ENCODE data around the gene IL6ST.

Gene IL6ST

DNA sequence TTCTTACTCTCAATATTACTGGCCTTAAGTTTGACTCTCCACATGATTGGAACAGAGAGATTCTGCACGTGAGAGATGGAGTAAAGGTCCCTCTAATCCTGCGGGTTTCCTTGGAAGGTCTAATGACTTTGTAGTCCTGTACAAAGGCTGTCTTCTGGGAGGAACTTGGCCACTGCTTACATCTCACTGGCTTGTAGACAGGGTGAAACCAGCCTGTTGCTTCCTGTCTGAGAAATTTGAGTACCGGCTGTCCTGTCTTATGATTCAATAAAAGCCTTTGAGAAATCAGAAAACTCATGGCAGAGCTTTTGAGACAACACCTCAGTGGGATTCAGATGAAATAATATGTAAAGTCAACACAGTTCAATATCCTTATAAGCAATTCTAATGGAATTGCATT lies 100.6 kb downstream of the IL6ST start:
- TF ChIP-seq, protein P1, sequence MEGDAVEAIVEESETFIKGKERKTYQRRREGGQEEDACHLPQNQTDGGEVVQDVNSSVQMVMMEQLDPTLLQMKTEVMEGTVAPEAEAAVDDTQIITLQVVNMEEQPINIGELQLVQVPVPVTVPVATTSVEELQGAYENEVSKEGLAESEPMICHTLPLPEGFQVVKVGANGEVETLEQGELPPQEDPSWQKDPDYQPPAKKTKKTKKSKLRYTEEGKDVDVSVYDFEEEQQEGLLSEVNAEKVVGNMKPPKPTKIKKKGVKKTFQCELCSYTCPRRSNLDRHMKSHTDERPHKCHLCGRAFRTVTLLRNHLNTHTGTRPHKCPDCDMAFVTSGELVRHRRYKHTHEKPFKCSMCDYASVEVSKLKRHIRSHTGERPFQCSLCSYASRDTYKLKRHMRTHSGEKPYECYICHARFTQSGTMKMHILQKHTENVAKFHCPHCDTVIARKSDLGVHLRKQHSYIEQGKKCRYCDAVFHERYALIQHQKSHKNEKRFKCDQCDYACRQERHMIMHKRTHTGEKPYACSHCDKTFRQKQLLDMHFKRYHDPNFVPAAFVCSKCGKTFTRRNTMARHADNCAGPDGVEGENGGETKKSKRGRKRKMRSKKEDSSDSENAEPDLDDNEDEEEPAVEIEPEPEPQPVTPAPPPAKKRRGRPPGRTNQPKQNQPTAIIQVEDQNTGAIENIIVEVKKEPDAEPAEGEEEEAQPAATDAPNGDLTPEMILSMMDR (IDR thresholded peaks at IDR 0.05; ENCODE audit: low read depth, low read length), result no peak
- no peak overlapping the region for H3K4me3 ChIP-seq (ENCODE audit: low read depth, low read length)

DNA sequence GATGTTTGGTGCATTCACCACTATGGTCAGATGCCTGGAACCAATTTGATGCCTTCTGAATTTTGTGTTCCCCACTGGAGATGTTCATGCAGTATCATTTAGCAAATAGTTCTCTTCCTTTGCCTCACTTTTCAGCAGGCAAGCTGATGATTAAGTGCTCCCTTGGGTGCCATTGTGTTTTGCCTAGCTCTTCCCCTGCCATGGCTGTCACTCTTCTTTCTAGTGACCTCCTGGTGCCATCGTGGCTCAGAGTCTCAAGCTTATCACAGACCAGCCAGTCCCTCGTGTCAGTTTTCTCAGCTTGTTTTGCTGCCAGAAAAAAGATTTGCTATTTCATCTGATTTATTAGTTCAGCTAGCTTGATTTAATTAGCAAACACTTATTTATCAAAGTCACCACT lies 102.3 kb downstream of the IL6ST start:
- TF ChIP-seq, protein P1 (IDR thresholded peaks at IDR 0.05; ENCODE audit: low read depth, low read length), result no peak
- no peak overlapping the region for H3K4me3 ChIP-seq (ENCODE audit: low read depth, low read length)

DNA sequence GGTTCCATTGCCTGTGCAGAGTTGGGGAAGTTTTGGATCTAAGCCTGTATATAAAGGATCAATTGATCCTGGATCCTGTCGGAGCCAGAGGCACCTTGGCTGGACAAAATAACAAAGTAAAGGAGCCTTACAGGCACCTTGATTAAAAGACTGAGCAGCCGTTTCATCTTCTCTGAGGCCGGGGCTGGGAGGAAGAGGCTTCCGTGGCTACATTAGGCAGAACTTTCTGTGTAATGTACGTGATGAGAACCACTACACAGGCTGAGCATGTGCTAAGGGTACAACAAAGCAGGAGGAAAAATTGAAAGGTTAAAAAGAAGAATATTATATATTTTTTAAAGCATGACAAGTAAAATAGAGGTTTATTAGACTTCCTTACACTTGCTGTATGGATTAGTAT lies 106.6 kb downstream of the IL6ST start:
- TF ChIP-seq, protein P1 (IDR thresholded peaks at IDR 0.05; ENCODE audit: low read depth, low read length), result no peak
- no peak overlapping the region for H3K4me3 ChIP-seq (ENCODE audit: low read depth, low read length)

DNA sequence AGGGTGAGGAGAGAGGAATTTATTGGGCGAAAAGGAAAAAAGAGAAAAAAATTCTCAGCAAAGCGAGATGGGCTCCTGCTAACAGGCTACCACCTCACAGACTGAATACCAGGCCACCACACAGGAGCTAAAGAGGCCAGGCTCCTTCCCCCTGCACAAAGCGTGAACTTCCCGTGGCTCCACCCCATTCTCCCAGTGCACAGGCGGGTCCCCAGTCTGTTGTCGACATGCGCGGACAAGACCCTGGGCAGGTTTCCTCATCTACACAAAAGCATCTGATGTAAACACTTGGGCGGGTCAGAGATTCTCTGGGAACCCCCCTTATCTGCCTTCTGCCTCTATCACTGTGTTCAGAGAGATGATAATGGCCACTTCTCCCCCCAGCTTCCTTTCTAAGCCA lies 109.4 kb downstream of the IL6ST start:
- no peak overlapping the region for H3K4me3 ChIP-seq (ENCODE audit: low read depth, low read length)
- TF ChIP-seq, protein P1 (IDR thresholded peaks at IDR 0.05; ENCODE audit: low read depth, low read length), result no peak
